ENCODE results near the gene LRRC34. TPM values are rescaled to one million over a fixed set of nuclear protein-coding genes. Genes with fewer than 3 reads are reported as not detected.

The LRRC34 gene
- total RNA-seq, 1 donor from 2014 or later: 7.0 TPM

- H3K4me3 Mint-ChIP-seq (ENCODE audit: low read depth): peak within 1 kb of the TSS; percentile 85
- no peak for TF ChIP-seq CTCF (IDR thresholded peaks at IDR 0.05; ENCODE audit: unreplicated experiment)
- H3K9me3 Mint-ChIP-seq (ENCODE audit: low read depth): peaks cover 9% of the 10 kb centered on the region
- DNase-seq (ENCODE audit: low spot score, unreplicated experiment): peak; percentile 81
- peaks cover 4% of the 10 kb centered on the region for H3K36me3 Mint-ChIP-seq (ENCODE audit: insufficient read depth)
- peak within 1 kb of the TSS; percentile 95 for H3K27ac Mint-ChIP-seq
- H3K27me3 Mint-ChIP-seq: peaks cover 3% of the 10 kb centered on the region
- peaks cover 4% of the 10 kb centered on the region for H3K4me1 Mint-ChIP-seq (ENCODE audit: low read depth)
Measured at GRCh38 chr3:169764882-169765612, 47.7 kb downstream of the LRRC34 start, which contains the start of gene TERC. Gene TERC, minus strand, starts transcription at chr3:169765060.

- Mint-ChIP-seq H3K36me3 (ENCODE audit: insufficient read depth) (peaks cover 4% of the 10 kb centered on the region), H3K27me3 (peaks cover 3% of the 10 kb centered on the region), H3K4me3 (ENCODE audit: low read depth) (peak overlapping the region; percentile 85), H3K27ac (peak overlapping the region; percentile 95), H3K9me3 (ENCODE audit: low read depth) (peaks cover 9% of the 10 kb centered on the region), H3K4me1 (ENCODE audit: low read depth) (peaks cover 1% of the 10 kb centered on the region)
- DNase-seq (ENCODE audit: low spot score, unreplicated experiment): no peak
- TF ChIP-seq CTCF (IDR thresholded peaks at IDR 0.05; ENCODE audit: unreplicated experiment): no peak
Measured at GRCh38 chr3:169764312-169764881, 48.3 kb downstream of the LRRC34 start.

- no peak for TF ChIP-seq CTCF (IDR thresholded peaks at IDR 0.05; ENCODE audit: unreplicated experiment)
- H3K9me3 Mint-ChIP-seq (ENCODE audit: low read depth): peaks cover 10% of the 10 kb centered on the region
- peaks cover 3% of the 10 kb centered on the region for H3K27me3 Mint-ChIP-seq
- no peak for DNase-seq (ENCODE audit: low spot score, unreplicated experiment)
- H3K36me3 Mint-ChIP-seq (ENCODE audit: insufficient read depth): peaks cover 3% of the 10 kb centered on the region
- H3K4me1 Mint-ChIP-seq (ENCODE audit: low read depth): peaks cover 1% of the 10 kb centered on the region
- no peak overlapping the region for H3K4me3 Mint-ChIP-seq (ENCODE audit: low read depth)
- no peak overlapping the region for H3K27ac Mint-ChIP-seq
Measured at GRCh38 chr3:169760479-169760878, 52.2 kb downstream of the LRRC34 start.

DNA sequence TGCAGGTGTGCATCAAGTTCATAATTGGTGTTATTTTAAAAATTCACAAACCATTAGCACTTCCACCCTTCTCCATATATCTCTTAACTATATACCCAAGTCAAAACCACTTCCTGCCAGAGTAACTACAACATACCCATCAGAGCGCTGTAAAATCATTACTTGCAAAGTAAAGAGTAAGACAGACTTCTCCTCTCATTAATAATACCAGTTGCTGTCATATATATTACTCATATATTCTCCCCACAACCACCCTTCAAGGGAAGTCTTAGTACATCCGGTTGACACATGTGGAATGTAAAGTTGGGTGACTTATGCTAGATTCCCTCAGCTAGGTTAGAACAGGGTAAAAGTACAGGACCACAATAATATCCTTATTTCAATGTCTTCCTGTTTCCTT lies 53.4 kb downstream of the LRRC34 start:
- peaks cover 1% of the 10 kb centered on the region for H3K4me1 Mint-ChIP-seq (ENCODE audit: low read depth)
- peaks cover 6% of the 10 kb centered on the region for H3K9me3 Mint-ChIP-seq (ENCODE audit: low read depth)
- no peak for TF ChIP-seq CTCF (IDR thresholded peaks at IDR 0.05; ENCODE audit: unreplicated experiment)
- peaks cover 3% of the 10 kb centered on the region for H3K27me3 Mint-ChIP-seq
- H3K27ac Mint-ChIP-seq: no peak overlapping the region
- H3K36me3 Mint-ChIP-seq (ENCODE audit: insufficient read depth): no peaks in the 10 kb centered on the region
- no peak for DNase-seq (ENCODE audit: low spot score, unreplicated experiment)
- H3K4me3 Mint-ChIP-seq (ENCODE audit: low read depth): no peak overlapping the region

GRCh38 chr3:169758359-169758994 lies 54.2 kb downstream of the LRRC34 start:
- Mint-ChIP-seq H3K36me3 (ENCODE audit: insufficient read depth) (no peaks in the 10 kb centered on the region), H3K4me1 (ENCODE audit: low read depth) (peaks cover 1% of the 10 kb centered on the region), H3K27me3 (peaks cover 3% of the 10 kb centered on the region), H3K4me3 (ENCODE audit: low read depth) (no peak overlapping the region), H3K9me3 (ENCODE audit: low read depth) (peaks cover 6% of the 10 kb centered on the region), H3K27ac (no peak overlapping the region)
- no peak for TF ChIP-seq CTCF (IDR thresholded peaks at IDR 0.05; ENCODE audit: unreplicated experiment)
- DNase-seq (ENCODE audit: low spot score, unreplicated experiment): no peak
